Esophagus muscularis mucosa (tissue), 4 donors: ENCODE data around the gene EYA2. TPM values are rescaled to one million over a fixed set of nuclear protein-coding genes. Genes with fewer than 3 reads are reported as not detected.

Experiments used
- DNase-seq: peaks from one replicate; pipeline ENCODE4 v3.0.0-alpha.2; 2017; ENCODE audit errors: extremely low spot score
- H3K27ac ChIP-seq, 4 donors: fragments of 200-600 bp; sonication (generic); replicated peaks in 1 of 4; 1 replicate in 3 of 4; 2 replicates in 1 of 4; pipeline ENCODE4 v1.5.1; 2016 to 2019; ENCODE audit warnings: mild to moderate bottlenecking in 1 of 4
- H3K27me3 ChIP-seq, 4 donors: fragments of 200-600 bp; sonication (generic); one replicate each; pipeline versions ENCODE4 v1.5.1 to v1.6.0; 2016 to 2019
- H3K36me3 ChIP-seq, 4 donors: fragments of 200-600 bp; sonication (generic); one replicate each; pipeline ENCODE4 v1.5.1; 2016 to 2019
- H3K4me1 ChIP-seq, 4 donors: fragments of 200-600 bp; sonication (generic); one replicate each; pipeline ENCODE4 v1.5.1; 2016 to 2019
- H3K4me3 ChIP-seq, 4 donors: fragments of 200-600 bp; sonication (generic); 1 replicate in 2 of 4; 2 replicates in 2 of 4; pipeline ENCODE4 v1.5.1; 2016 to 2019; ENCODE audit warnings: mild to moderate bottlenecking in 4 of 4, moderate library complexity in 1 of 4
- H3K9me3 ChIP-seq, 4 donors: fragments of 200-600 bp; sonication (generic); 1 replicate in 3 of 4; 2 replicates in 1 of 4; pipeline ENCODE4 v1.5.1; 2016 to 2019
- CTCF ChIP-seq, 3 experiments: fragments of 200-600 bp in 2 of 3; fragments of 450-650 bp in 1 of 3; sonication (generic) in 2 of 3; IDR thresholded peaks; one replicate each; pipeline ENCODE4 v1.5.1; 2017 to 2019; ENCODE audit warnings: antibody characterized with exemption in 3 of 3, mild to moderate bottlenecking in 2 of 3, moderate library complexity in 1 of 3
- EP300 ChIP-seq: sonication (generic); formaldehyde crosslinking; IDR thresholded peaks from one replicate; pipeline ENCODE4 v1.6.1; 2017; ENCODE audit warnings: antibody characterized with exemption
- POLR2A ChIP-seq: fragments of 450-650 bp; IDR thresholded peaks from one replicate; pipeline ENCODE4 v1.6.1; 2017; ENCODE audit warnings: antibody characterized with exemption, moderate library complexity, mild to moderate bottlenecking, low read depth
- POLR2AphosphoS5 ChIP-seq, 2 donors: sonication (generic); formaldehyde crosslinking; IDR thresholded peaks; one replicate each; pipeline ENCODE4 v1.6.1; 2017; ENCODE audit warnings: antibody characterized with exemption in 2 of 2
- WGBS: methylation state at CpG from one replicate; pipeline ENCODE4 v1.1.5; 2018; 5-methylcytosine and 5-hydroxymethylcytosine counted together
- intact Hi-C: fragments of 100-400 bp; cut with DNase I; formaldehyde crosslinking; loops from one replicate; pipeline ENCODE4 v1.15.1; 2023
- total RNA-seq, 4 donors: library from RNA; depleted of rRNA; stranded (reverse); fragments of >200 nt; gene quantifications; one replicate each; pipeline versions ENCODE4 v1.1.0 to v1.2.1, GENCODE V29; 2016

Gene EYA2
- total RNA-seq, 4 donors from 2014 or later: 1.2 to 5.9 (median 4.2) TPM

GRCh38 chr20:46935394-46936017, 40.9 kb downstream of the EYA2 start:
- H3K4me3 ChIP-seq: no peak overlapping the region
- H3K27me3 ChIP-seq: no peaks in the 10 kb centered on the region
- DNase-seq: no peak
- H3K4me1 ChIP-seq: peaks cover 5 to 18% (median 14%) of the 10 kb centered on the region in 4 donors
- 83% methylated on average over 9 of the region's 9 CpGs for WGBS
- no peaks in the 10 kb centered on the region for H3K36me3 ChIP-seq
- no peak overlapping the region for H3K27ac ChIP-seq
- no peaks in the 10 kb centered on the region for H3K9me3 ChIP-seq
- TF ChIP-seq EP300 (no peak), POLR2AphosphoS5 (IDR thresholded peaks at IDR 0.05) (no peak), POLR2A (no peak), CTCF (IDR thresholded peaks at IDR 0.05) (no peak)
- intact Hi-C loops: no loop called here

GRCh38 chr20:46936415-46937156, 41.9 kb downstream of the EYA2 start:
- H3K4me1 ChIP-seq: peaks cover under 1 to 13% (median 6%) of the 10 kb centered on the region in 4 donors
- no peak for TF ChIP-seq EP300
- no peak for TF ChIP-seq CTCF (IDR thresholded peaks at IDR 0.05)
- no peak for TF ChIP-seq POLR2A
- no peak for TF ChIP-seq POLR2AphosphoS5 (IDR thresholded peaks at IDR 0.05)
- H3K27me3 ChIP-seq: no peaks in the 10 kb centered on the region
- no peak overlapping the region for H3K4me3 ChIP-seq
- intact Hi-C loops: no loop called here
- H3K27ac ChIP-seq: no peak overlapping the region
- no peaks in the 10 kb centered on the region for H3K9me3 ChIP-seq
- no peak for DNase-seq
- H3K36me3 ChIP-seq: no peaks in the 10 kb centered on the region
- 71% methylated on average over 18 of the region's 18 CpGs for WGBS

GRCh38 chr20:46937157-46937523, 42.5 kb downstream of the EYA2 start:
- DNase-seq: no peak
- Histone ChIP-seq H3K36me3 (no peaks in the 10 kb centered on the region), H3K4me1 (peaks cover 0 to 9% (median 4%) of the 10 kb centered on the region in 4 donors), H3K27ac (no peak overlapping the region), H3K27me3 (no peaks in the 10 kb centered on the region), H3K9me3 (no peaks in the 10 kb centered on the region), H3K4me3 (no peak overlapping the region)
- intact Hi-C loops: no loop called here
- 74% methylated on average over 4 of the region's 4 CpGs for WGBS
- TF ChIP-seq POLR2A (no peak), CTCF (IDR thresholded peaks at IDR 0.05) (no peak), EP300 (no peak), POLR2AphosphoS5 (IDR thresholded peaks at IDR 0.05) (no peak)

- intact Hi-C loops: no loop called here
- Histone ChIP-seq H3K4me3 (no peak overlapping the region), H3K9me3 (no peaks in the 10 kb centered on the region), H3K27me3 (no peaks in the 10 kb centered on the region), H3K36me3 (no peaks in the 10 kb centered on the region), H3K27ac (no peak overlapping the region), H3K4me1 (peaks cover 0 to 7% (median 1%) of the 10 kb centered on the region in 4 donors)
- WGBS: 87% methylated on average over 7 of the region's 7 CpGs
- no peak for DNase-seq
- no peak for TF ChIP-seq POLR2A
Observed at GRCh38 chr20:46937533-46938226, 43.0 kb downstream of the EYA2 start.

GRCh38 chr20:46938434-46938833, 43.8 kb downstream of the EYA2 start:
- no peaks in the 10 kb centered on the region for H3K9me3 ChIP-seq
- peaks cover 0 to 7% (median 0%) of the 10 kb centered on the region in 4 donors for H3K4me1 ChIP-seq
- no peaks in the 10 kb centered on the region for H3K36me3 ChIP-seq
- no peak for TF ChIP-seq EP300
- no peak for TF ChIP-seq POLR2A
- intact Hi-C loops: no loop called here
- H3K27me3 ChIP-seq: no peaks in the 10 kb centered on the region
- WGBS: 50% methylated on average over 1 of the region's 1 CpG
- H3K27ac ChIP-seq: no peak overlapping the region
- DNase-seq: no peak
- no peak overlapping the region for H3K4me3 ChIP-seq
